Measurements from ENCODE around the gene ALG6. TPM values are rescaled to one million over a fixed set of nuclear protein-coding genes. Genes with fewer than 3 reads are reported as not detected.
"Not testable (repeated sequence)": the region's sequence is repeated elsewhere in the genome, so short reads cannot be mapped to it uniquely, and the experiment has no call there.

Gene ALG6
- total and polyA plus RNA-seq, 7 donors = 3.3 to 6.9 (median 4.2) TPM

DNA sequence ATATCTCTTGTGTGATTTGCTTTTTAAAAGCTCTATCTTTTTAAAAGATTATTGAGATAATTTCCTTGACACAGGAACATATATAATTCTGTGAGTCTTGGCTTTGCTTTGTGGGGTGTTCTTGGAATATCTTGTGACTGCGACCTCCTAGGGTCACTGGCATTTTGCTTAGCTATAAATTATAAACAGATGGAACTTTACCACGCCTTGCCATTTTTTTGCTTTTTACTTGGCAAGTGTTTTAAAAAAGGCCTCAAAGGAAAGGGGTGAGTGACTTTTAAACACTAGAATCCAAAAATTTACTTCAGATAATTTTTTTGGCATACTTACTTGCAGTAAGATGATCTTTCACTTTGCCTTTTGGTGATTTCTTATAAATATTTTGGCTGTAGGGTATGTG, 43.6 kb downstream of the ALG6 start:
- intact Hi-C loops (cut with DNase I) = no loop called here
- 69 to 73% (median 70%) methylated on average over 2 of the region's 2 CpGs for WGBS, 3 donors
- Histone ChIP-seq H3K27ac (no peak overlapping the region), H3K27me3 (ENCODE audit: insufficient read depth in 3 of 3, low read length in 2 of 3) (no peaks in the 10 kb centered on the region), H3K9me3 (no peaks in the 10 kb centered on the region), H3K4me1 (no peaks in the 10 kb centered on the region), H3K36me3 (ENCODE audit: insufficient read depth in 1 of 2, low read depth in 1 of 2) (peaks cover 3 to 39% of the 10 kb centered on the region in 2 donors), H3K4me3 (no peak overlapping the region)
- ATAC-seq (no peak), DNase-seq (no peak)
- TF ChIP-seq, protein P1, sequence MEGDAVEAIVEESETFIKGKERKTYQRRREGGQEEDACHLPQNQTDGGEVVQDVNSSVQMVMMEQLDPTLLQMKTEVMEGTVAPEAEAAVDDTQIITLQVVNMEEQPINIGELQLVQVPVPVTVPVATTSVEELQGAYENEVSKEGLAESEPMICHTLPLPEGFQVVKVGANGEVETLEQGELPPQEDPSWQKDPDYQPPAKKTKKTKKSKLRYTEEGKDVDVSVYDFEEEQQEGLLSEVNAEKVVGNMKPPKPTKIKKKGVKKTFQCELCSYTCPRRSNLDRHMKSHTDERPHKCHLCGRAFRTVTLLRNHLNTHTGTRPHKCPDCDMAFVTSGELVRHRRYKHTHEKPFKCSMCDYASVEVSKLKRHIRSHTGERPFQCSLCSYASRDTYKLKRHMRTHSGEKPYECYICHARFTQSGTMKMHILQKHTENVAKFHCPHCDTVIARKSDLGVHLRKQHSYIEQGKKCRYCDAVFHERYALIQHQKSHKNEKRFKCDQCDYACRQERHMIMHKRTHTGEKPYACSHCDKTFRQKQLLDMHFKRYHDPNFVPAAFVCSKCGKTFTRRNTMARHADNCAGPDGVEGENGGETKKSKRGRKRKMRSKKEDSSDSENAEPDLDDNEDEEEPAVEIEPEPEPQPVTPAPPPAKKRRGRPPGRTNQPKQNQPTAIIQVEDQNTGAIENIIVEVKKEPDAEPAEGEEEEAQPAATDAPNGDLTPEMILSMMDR (IDR thresholded peaks at IDR 0.05) = no peak

DNA sequence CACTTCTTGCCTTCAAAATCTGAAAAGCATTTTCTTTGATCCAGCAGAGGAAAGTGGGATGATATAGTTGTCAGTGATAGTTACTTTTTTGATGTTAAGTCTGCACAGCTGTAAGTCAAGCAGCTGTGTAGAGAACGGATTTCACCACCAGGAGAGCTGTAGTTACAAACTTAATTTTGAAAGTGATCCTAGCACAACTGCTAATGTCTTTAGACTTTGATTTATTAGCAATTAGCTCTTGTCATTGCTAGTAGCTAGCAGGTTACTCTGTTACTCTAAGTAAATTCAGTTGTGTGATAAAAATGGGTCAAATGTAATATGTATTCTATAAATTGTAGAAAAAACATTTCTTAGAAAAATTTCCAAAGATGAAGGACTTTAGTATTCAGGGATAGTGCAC, 46.0 kb downstream of the ALG6 start:
- Histone ChIP-seq H3K36me3 (ENCODE audit: insufficient read depth in 1 of 2, low read depth in 1 of 2) (peaks cover 3 to 35% of the 10 kb centered on the region in 2 donors), H3K27me3 (ENCODE audit: insufficient read depth in 3 of 3, low read length in 2 of 3) (no peaks in the 10 kb centered on the region), H3K4me3 (no peak overlapping the region), H3K9me3 (no peaks in the 10 kb centered on the region), H3K4me1 (no peaks in the 10 kb centered on the region), H3K27ac (no peak overlapping the region)
- TF ChIP-seq, protein P1 (IDR thresholded peaks at IDR 0.05) = no peak
- ATAC-seq (no peak), DNase-seq (no peak)
- WGBS, 3 donors = 56 to 63% (median 62%) methylated on average over 1 of the region's 1 CpG
- intact Hi-C loops (cut with DNase I) = no loop called here

DNA sequence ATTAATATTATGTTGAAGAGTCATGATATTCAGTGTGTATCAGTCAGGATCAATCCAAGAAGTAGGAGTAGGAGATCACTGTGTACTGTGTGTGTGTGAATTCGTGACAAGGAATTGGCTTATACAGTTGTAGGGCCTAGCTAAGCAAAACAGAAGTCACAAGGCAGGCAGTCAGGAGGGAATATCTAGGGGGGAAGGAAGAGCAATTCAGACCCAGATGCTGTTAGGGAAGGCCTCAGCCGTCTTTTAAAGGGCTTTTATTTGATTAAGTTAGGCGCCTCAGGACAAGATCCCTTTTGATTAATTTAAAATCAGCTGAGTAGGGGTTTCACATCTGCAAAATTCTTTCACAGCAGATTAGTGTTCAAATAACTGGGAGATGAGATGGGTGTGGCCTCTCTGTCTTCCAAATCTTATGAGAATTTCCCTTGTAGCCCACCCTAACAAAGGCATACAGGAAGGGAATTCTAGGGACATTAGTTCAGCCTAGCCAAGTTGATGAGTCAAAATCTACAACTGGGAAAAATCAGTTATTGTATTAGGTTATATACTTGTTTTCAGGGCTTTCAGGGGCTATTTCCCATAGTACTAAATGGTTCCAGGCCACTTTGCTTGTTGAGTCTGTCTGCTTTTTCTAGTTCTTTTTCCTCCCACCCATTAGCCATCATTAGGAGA, 47.4 kb downstream of the ALG6 start:
- no peaks in the 10 kb centered on the region for H3K4me1 ChIP-seq
- no peaks in the 10 kb centered on the region for H3K9me3 ChIP-seq
- H3K4me3 ChIP-seq = no peak overlapping the region
- ATAC-seq (no peak), DNase-seq (no peak)
- TF ChIP-seq, protein P1 (IDR thresholded peaks at IDR 0.05) = no peak
- peaks cover 3 to 43% of the 10 kb centered on the region in 2 donors for H3K36me3 ChIP-seq (ENCODE audit: insufficient read depth in 1 of 2, low read depth in 1 of 2)
- no peaks in the 10 kb centered on the region for H3K27me3 ChIP-seq (ENCODE audit: insufficient read depth in 3 of 3, low read length in 2 of 3)
- intact Hi-C loops (cut with DNase I) = no loop called here
- no peak overlapping the region for H3K27ac ChIP-seq
- 70 to 84% (median 81%) methylated on average over 3 of the region's 3 CpGs for WGBS, 3 donors

DNA sequence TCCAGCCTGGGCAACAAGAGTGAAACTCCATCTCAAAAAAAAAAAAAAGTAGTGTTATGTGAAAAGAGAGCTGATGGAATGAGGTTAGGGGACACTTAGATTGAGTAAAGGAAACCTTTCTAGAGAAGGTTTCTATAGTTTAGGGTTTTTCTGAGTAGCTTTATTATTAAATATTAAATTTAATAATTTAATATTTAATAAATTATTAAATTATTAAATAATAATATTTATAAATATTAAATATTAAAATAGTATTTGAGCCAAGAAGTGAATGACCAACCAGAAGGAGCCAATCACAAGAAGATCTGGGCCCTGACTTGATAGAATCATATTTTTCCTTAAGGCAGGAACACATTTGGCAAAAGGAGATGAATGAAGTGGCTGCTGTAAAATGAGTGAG, 50.7 kb downstream of the ALG6 start:
- H3K36me3 ChIP-seq (ENCODE audit: insufficient read depth in 1 of 2, low read depth in 1 of 2) = peaks cover 3 to 31% of the 10 kb centered on the region in 2 donors
- H3K27ac ChIP-seq = no peak overlapping the region
- intact Hi-C loops (cut with DNase I) = no loop called here
- no peaks in the 10 kb centered on the region for H3K9me3 ChIP-seq
- DNase-seq (no peak), ATAC-seq (no peak)
- no peak overlapping the region for H3K4me3 ChIP-seq
- TF ChIP-seq, protein P1 (IDR thresholded peaks at IDR 0.05) = no peak
- H3K27me3 ChIP-seq (ENCODE audit: insufficient read depth in 3 of 3, low read length in 2 of 3) = no peaks in the 10 kb centered on the region
- no peaks in the 10 kb centered on the region for H3K4me1 ChIP-seq

DNA sequence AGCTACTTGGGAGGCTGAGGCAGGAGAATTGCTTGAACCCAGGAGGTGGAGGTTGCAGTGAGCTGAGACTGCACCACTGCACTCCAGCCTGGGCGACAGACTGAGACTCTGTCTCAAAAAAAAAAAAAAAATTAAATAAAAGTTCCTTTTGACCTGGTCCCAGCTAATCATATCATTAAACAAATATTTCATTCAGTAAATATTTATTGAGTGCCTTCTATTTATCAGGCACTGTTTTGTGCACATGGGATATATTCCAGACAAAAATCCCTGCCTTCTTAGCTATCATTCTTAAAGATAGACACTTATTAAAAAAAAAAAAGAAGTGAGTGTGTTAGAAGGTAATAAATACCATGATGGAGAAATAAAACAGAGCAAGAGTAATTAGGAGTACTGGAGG, 53.3 kb downstream of the ALG6 start:
- H3K4me1 ChIP-seq; H3K27ac ChIP-seq; H3K9me3 ChIP-seq; DNase-seq; ATAC-seq; H3K27me3 ChIP-seq (ENCODE audit: insufficient read depth in 3 of 3, low read length in 2 of 3); intact Hi-C loops (cut with DNase I); H3K4me3 ChIP-seq: not testable (repeated sequence)
- peaks cover 0 to 23% of the 10 kb centered on the region in 2 donors for H3K36me3 ChIP-seq (ENCODE audit: insufficient read depth in 1 of 2, low read depth in 1 of 2)
- WGBS, 3 donors = 89 to 100% (median 96%) methylated on average over 1 of the region's 1 CpG

All from psoas muscle (tissue), 8 donors.